Measurements from ENCODE around the gene TNFRSF6B.

The TNFRSF6B gene

GRCh38 chr20:63697868-63698545 is 1.6 kb downstream of the TNFRSF6B start:
- DNase-seq (ENCODE audit: low read depth): no peak

- peak; percentile 78 for DNase-seq (ENCODE audit: low read depth)
Observed at GRCh38 chr20:63698739-63699465, 2.5 kb downstream of the TNFRSF6B start.

DNA sequence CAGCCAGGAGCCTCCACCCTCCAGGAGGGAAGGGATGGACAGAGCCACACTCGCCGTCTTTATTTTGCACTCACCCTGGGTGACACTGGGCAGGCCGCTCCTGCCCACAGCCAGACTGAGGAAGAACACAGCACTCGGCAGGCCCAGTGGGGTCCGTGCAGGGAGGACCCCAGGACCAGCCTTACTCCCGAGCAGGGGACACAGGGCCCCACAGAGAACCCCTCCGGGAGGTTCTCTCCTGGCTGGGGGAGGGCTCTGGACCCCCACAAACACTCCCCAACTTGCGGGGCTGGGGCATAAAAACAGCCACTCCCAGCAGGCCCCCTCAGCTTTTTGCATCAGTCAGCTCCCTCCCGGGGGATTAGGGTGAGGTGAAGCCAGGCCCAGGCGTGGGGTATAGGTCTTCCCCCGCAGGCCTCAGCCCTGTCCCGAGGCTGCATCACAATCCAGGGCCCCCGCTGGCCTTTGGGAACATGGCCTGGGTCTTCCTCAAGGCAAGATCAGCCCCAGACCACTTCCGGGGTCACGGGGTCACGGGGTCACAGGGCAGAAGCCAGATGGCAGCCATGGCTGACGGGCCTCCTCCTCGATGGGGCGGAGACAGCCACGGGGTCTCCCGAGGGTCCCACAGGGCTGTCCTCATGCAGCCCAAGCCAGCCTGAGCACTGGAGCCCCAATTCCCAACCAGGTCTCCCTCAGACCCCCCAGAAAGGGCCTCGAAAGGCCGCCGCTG is 3.2 kb downstream of the TNFRSF6B start:
- no peak for DNase-seq (ENCODE audit: low read depth)

DNA sequence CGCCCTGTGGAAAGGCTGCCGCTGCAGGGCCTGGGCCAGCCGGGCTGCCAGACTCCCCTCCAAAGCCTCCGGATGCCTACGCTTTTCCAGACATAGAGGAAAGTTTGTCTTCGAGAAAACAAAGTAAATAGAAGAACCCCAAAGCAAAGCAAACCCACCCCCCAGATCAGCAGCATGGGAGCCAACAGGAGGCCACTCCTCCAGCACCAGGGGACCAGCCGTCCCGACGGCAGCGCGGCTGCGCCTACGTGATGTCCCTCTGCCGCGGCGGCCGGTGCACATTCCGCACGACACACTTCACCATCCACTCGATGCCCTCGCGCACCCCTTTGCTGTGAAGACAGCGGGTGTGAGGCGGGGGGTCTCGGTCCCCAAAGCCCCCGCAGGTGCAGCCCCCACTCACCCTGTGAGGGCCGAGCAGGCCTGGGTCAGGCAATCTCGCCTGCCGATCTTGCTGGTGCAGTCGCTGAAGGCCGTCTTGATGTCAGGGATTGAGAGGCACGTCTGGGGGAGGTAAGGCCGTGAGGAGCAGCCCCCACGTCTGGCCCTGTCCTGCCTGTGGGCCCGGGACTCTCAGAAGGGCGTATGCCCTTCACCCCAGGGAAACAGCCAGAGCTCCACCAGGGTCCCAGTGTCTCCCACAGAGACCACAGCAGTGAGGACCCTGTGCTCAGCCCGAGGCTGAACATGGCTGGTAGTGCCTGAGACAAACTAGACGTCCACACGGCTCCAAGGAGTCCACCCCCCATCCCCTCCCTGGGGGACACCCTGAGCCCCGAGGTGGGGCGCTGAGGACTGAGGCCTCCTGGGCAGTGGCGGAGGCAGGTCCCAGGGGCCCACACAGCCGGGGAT is 4.0 kb downstream of the TNFRSF6B start:
- DNase-seq (ENCODE audit: low read depth): no peak

GRCh38 chr20:63701051-63701328 is 4.5 kb downstream of the TNFRSF6B start:
- no peak for DNase-seq (ENCODE audit: low read depth)

DNA sequence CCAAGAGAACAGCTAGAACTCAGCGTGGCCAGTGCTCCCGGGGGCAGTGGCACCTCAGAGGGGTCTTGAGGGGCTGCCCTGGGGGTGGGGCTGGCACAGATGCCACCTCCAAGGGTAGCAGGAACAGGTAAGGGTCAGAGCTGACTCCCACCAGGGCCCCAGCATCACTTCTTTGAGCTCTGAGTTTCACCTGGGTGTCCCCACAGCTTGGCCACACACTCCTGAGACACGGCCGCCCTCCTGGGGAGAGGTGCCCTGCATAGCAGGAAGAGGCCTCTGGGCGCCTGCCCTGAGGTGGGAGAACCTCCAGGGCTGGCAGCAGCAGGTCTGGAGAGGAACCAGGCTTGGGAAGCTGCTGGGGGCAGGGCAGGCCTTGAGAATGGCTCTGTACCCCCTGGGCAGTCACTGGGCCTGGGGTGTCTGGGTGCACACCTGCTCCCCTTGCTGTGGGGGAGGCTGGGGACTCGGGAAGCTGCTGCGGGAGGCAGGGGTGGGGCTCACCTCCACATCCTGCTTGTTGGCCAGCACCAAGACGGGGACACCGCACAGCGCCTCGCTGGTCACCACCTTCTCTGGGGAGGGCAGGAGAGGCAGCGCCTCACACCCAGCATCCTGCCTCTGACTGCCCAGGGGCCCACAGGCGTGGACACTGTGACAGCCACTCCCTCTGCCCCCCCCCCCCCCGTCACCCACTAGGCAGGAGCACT is 5.0 kb downstream of the TNFRSF6B start:
- no peak for DNase-seq (ENCODE audit: low read depth)

GRCh38 chr20:63702036-63702665 is 5.7 kb downstream of the TNFRSF6B start:
- no peak for DNase-seq (ENCODE audit: low read depth)

DNA sequence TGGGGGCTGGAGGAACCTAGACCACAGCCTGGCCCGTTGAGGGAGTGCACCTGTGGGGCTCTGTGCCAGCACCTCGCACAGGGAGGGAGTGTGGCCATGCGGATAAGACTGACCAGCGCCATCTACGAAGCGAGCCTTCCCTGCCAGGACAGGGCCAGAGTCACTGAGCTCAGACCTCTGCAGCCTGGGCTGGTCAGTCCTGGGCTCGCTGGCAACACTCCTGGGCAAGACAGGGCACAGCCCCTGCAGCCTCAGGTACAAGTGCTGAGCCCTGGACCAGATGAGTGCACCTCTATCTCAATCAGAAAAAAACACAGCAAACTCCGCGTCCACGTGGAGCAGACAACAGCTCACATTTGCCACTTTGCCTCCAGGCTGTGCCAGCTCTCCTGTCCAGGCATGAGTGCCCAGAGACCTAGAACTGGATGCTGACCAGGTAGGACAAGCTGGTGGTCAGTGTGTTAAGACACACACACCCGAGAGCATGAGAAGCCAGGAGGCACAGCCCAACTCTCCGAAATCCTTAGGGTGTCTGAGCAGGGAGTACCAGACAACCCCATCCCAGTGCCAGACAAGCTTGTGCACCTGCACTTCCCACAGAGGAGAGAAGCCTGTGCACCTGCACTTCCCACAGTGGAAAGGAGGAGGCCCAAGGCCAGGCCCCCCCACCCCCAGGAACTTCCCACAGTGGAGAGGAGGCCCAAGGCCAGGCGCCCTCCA is 6.5 kb downstream of the TNFRSF6B start:
- no peak for DNase-seq (ENCODE audit: low read depth)

- DNase-seq (ENCODE audit: low read depth): no peak
Observed at GRCh38 chr20:63703471-63703975, 7.1 kb downstream of the TNFRSF6B start.

DNA sequence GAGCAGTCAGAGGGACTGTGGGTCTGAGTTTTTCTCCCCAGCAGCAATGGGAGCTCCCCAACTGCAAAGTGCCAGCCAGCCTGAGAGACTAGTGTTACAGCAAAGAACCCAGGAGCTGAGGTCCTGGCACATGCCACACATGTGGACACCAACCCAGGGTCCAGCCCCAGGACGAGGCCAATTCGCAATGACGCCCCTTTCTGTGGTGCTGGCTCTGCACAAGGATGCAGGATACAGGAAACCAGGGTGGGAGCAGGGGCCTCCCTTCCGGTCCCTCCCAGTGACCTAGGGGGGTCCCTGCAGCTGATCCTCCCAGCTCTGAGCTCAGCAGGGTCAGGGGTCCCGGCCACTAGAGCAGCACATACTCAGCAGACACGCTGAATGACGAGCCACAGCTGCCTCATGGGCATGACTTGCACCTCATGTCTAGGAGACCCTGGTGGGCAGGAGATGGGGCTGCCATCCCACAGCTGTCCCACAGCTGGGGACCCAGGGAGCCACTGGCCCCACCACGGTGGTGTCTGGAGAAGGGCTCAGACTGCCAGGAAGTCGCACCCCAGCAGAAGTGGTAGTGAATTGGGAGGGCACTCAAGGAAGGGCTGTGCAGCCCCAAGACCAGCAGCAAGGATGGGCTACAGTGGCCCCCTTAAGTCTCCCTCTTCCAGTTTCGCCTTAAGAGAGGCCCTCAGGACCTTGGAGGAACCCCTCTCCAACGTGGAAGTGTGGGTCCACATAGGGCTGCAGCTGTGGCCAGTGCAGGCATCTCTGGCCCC is 7.7 kb downstream of the TNFRSF6B start:
- no peak for DNase-seq (ENCODE audit: low read depth)

- DNase-seq (ENCODE audit: low read depth): no peak
Observed at GRCh38 chr20:63704749-63705117, 8.3 kb downstream of the TNFRSF6B start.

- no peak for DNase-seq (ENCODE audit: low read depth)
Observed at GRCh38 chr20:63705232-63706026, 9.0 kb downstream of the TNFRSF6B start.

- no peak for DNase-seq (ENCODE audit: low read depth)
Observed at GRCh38 chr20:63706027-63706695, 9.7 kb downstream of the TNFRSF6B start.

DNA sequence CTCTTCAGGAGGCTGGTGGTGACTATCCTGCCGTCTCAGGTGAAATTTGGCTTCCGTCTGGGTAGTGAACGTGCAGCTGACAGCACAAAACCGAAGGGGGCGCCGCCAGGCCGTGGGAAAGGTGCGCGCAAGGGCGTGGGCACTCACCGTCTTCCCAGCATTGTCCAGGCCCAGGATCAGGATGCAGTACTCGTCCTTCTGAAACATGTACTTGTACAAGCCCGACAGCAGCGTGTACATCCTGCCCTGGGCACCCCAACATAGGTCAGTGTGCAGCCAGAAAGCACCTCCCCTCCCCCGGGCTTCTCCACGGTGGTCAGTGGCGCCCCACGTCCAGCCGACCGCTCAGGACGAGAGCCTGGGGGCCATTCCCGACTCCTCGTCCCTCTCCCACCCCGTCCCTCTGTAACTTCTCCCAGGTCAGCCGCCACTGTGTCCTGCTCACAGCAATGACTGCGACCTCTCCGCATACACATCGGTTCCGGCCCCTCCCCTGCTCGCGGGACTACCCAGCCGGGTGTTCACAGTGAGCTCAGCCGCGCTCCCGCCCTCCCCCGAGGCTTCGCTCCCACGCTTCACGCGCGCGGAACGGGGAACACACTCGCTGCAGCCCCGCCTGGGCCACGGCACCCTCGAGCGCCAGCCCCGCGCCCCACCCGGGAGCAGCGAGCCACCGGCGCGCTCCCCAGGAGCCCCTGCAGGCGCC is 10.6 kb downstream of the TNFRSF6B start:
- DNase-seq (ENCODE audit: low read depth): peak; percentile 16

GRCh38 chr20:63707558-63708300 is 11.3 kb downstream of the TNFRSF6B start, which contains the start of the genes ARFRP1 and ZGPAT:
ARFRP1 (minus strand) TSS chr20:63707976; CDS start chr20:63707091, 885 bp downstream.
ZGPAT (plus strand) TSS chr20:63708039; CDS start chr20:63708581, 542 bp downstream.
- peak; percentile 71 for DNase-seq (ENCODE audit: low read depth)

- no peak for DNase-seq (ENCODE audit: low read depth)
Observed at GRCh38 chr20:63708301-63709148, 12.1 kb downstream of the TNFRSF6B start.

Data from stromal cell of bone marrow (primary cell).